HepG2 (cell line): ENCODE data around the gene WIPF2. TPM values are rescaled to one million over a fixed set of nuclear protein-coding genes. Genes with fewer than 3 reads are reported as not detected.

Experiments used
- BCLAF1 ChIP-seq: fragments of 450-650 bp; IDR thresholded peaks from 2 replicates; pipeline ENCODE4 v1.6.1; 2017; ENCODE audit warnings: mild to moderate bottlenecking
- DR1 ChIP-seq: sonication (generic); formaldehyde crosslinking; IDR thresholded peaks from 2 replicates; pipeline ENCODE4 v1.8.0; 2021; ENCODE audit warnings: mild to moderate bottlenecking, missing genetic modification reagents, inconsistent platforms
- EEA1 ChIP-seq: sonication (generic); formaldehyde crosslinking; IDR thresholded peaks from 2 replicates; pipeline ENCODE4 v1.5.1; 2020; ENCODE audit warnings: mild to moderate bottlenecking, missing genetic modification reagents, borderline replicate concordance
- ETV6 ChIP-seq: sonication (generic); formaldehyde crosslinking; conservative IDR thresholded peaks from 2 replicates; pipeline ENCODE4 v1.4.0; 2020; ENCODE audit warnings: missing genetic modification reagents
- FIP1L1 ChIP-seq: fragments of 200-400 bp; formaldehyde crosslinking; IDR thresholded peaks from 2 replicates; pipeline ENCODE4 v1.6.1; 2018; ENCODE audit warnings: low read depth, mild to moderate bottlenecking, low read length, moderate library complexity, borderline replicate concordance; ENCODE audit not compliant: insufficient read depth
- FOXO4 ChIP-seq: sonication (generic); formaldehyde crosslinking; conservative IDR thresholded peaks from 2 replicates; pipeline ENCODE4 v1.8.1; 2023; ENCODE audit warnings: missing genetic modification reagents
- HES4 ChIP-seq: sonication (generic); formaldehyde crosslinking; IDR thresholded peaks from 2 replicates; pipeline ENCODE4 v1.9.0; 2021; ENCODE audit warnings: mild to moderate bottlenecking, missing genetic modification reagents, borderline replicate concordance
- HMG20A ChIP-seq: IDR thresholded peaks from 2 replicates; pipeline ENCODE4 v1.6.1; 2016; ENCODE audit warnings: borderline replicate concordance
- HOXA7 ChIP-seq: sonication (generic); formaldehyde crosslinking; IDR thresholded peaks from 2 replicates; pipeline ENCODE4 v1.8.1; 2022; ENCODE audit warnings: mild to moderate bottlenecking, missing genetic modification reagents, moderate library complexity
- IKZF5 ChIP-seq: IDR thresholded peaks from 2 replicates; pipeline ENCODE4 v1.6.1; 2018; ENCODE audit warnings: missing genetic modification reagents, mild to moderate bottlenecking, missing compliant biosample characterization
- KLF12 ChIP-seq: sonication (generic); formaldehyde crosslinking; IDR thresholded peaks from 2 replicates; pipeline ENCODE4 v1.4.0; 2020; ENCODE audit warnings: missing genetic modification reagents, borderline replicate concordance
- NFATC3 ChIP-seq: sonication (generic); formaldehyde crosslinking; IDR thresholded peaks from 2 replicates; pipeline ENCODE4 v1.5.1; 2020; ENCODE audit warnings: mild to moderate bottlenecking, missing genetic modification reagents
- RAD21 ChIP-seq: fragments of 450-650 bp; formaldehyde crosslinking; IDR thresholded peaks from 2 replicates; pipeline ENCODE4 v1.5.0; 2020; ENCODE audit warnings: mild to moderate bottlenecking
- STAT6 ChIP-seq: sonication (generic); formaldehyde crosslinking; IDR thresholded peaks from 2 replicates; pipeline ENCODE4 v1.4.0; 2020; ENCODE audit warnings: missing genetic modification reagents, mild to moderate bottlenecking, borderline replicate concordance
- TCF12 ChIP-seq, 2 experiments: fragments of 450-650 bp in 1 of 2; sonication (generic) in 1 of 2; formaldehyde crosslinking in 1 of 2; IDR thresholded peaks; 2 replicates each; pipeline versions ENCODE4 v1.6.1 to v1.8.0; 2017 to 2022; ENCODE audit warnings: antibody characterized with exemption in 1 of 2, mild to moderate bottlenecking in 1 of 2, missing genetic modification reagents in 1 of 2, moderate library complexity in 1 of 2
- ZFP62 ChIP-seq: sonication (generic); formaldehyde crosslinking; IDR thresholded peaks from 2 replicates; pipeline ENCODE4 v1.4.0; 2020; ENCODE audit warnings: missing genetic modification reagents
- ZFY ChIP-seq: sonication (generic); formaldehyde crosslinking; IDR thresholded peaks from 2 replicates; pipeline ENCODE4 v1.4.0; 2020; ENCODE audit warnings: missing genetic modification reagents
- ZNF274 ChIP-seq: sonication (generic); formaldehyde crosslinking; IDR thresholded peaks from 2 replicates; pipeline ENCODE4 v1.5.1; 2020; ENCODE audit warnings: mild to moderate bottlenecking, missing genetic modification reagents
- ZNF333 ChIP-seq: sonication (generic); formaldehyde crosslinking; IDR thresholded peaks from 2 replicates; pipeline ENCODE4 v1.4.0; 2020; ENCODE audit warnings: mild to moderate bottlenecking, missing genetic modification reagents, borderline replicate concordance
- ZNF552 ChIP-seq: sonication (generic); formaldehyde crosslinking; IDR thresholded peaks from 2 replicates; pipeline ENCODE4 v1.9.0; 2022; ENCODE audit warnings: missing genetic modification reagents, mild to moderate bottlenecking, borderline replicate concordance
- ZNF562 ChIP-seq: sonication (generic); formaldehyde crosslinking; IDR thresholded peaks from 2 replicates; pipeline ENCODE4 v1.8.0; 2022; ENCODE audit warnings: missing genetic modification reagents, borderline replicate concordance
- ZNF564 ChIP-seq: sonication (generic); formaldehyde crosslinking; IDR thresholded peaks from 2 replicates; pipeline ENCODE4 v1.8.1; 2023; ENCODE audit warnings: mild to moderate bottlenecking, missing genetic modification reagents
- ZNF605 ChIP-seq: sonication (generic); formaldehyde crosslinking; IDR thresholded peaks from 2 replicates; pipeline ENCODE4 v1.8.0; 2022; ENCODE audit warnings: mild to moderate bottlenecking, missing genetic modification reagents
- polyA plus RNA-seq, 8 experiments: library from polyadenylated mRNA; depleted of rRNA in 3 of 8; stranded (reverse) in 7 of 8; unstranded in 1 of 8; fragments of >200 nt; fragmentation: Illumina TruSeq in 4 of 8; extraction: Trizol in 4 of 8; gene quantifications; 2 replicates each; pipeline versions ENCODE4 v1.2.1 to v1.2.3, GENCODE V29; 2011 to 2016; ENCODE audit warnings: low read depth in 4 of 8, missing spikeins in 1 of 8, mixed read lengths in 1 of 8; ENCODE audit not compliant: insufficient read depth in 1 of 8
- total RNA-seq, 5 experiments: library from RNA; depleted of rRNA; stranded (reverse); fragments of >200 nt; fragmentation: Illumina TruSeq; extraction: Trizol; gene quantifications; 2 replicates each; pipeline ENCODE4 v1.2.3, GENCODE V29; 2016; ENCODE audit warnings: low read depth in 1 of 5

The WIPF2 gene
- total and polyA plus RNA-seq, 2 of the 13 experiments (the other 11 are each of a cell fraction or from before 2014, with no cell fraction given), result 7.2 to 10.8 TPM

- TF ChIP-seq IKZF5 (CRISPR knock-in tag) (no peak), NFATC3 (CRISPR knock-in tag) (no peak), BCLAF1 (no peak), KLF12 (no peak), HOXA7 (CRISPR knock-in tag) (no peak), DR1 (CRISPR knock-in tag) (no peak), HES4 (CRISPR knock-in tag) (no peak), FOXO4 (CRISPR knock-in tag) (no peak), RAD21 (CRISPR knock-in tag) (peak; percentile 79), ZFY (CRISPR knock-in tag) (no peak), EEA1 (CRISPR knock-in tag) (no peak), HMG20A (CRISPR knock-in tag) (peak; percentile 11; the same call in 1 of the 2 replicates), FIP1L1 (no peak), ZFP62 (no peak), ZNF274 (CRISPR knock-in tag) (no peak), TCF12 (IDR thresholded peaks at IDR 0.05) (no peak), TCF12 (CRISPR knock-in tag; IDR thresholded peaks at IDR 0.05) (no peak), ZNF552 (CRISPR knock-in tag) (no peak), ZNF564 (CRISPR knock-in tag) (no peak), ZNF562 (CRISPR knock-in tag) (no peak), ETV6 (CRISPR knock-in tag) (no peak), STAT6 (CRISPR knock-in tag) (no peak), ZNF333 (CRISPR knock-in tag) (no peak), ZNF605 (no peak)
Measured at GRCh38 chr17:40290629-40291280, 71.7 kb downstream of the WIPF2 start (continued).
